NCI-H1694 treated with DMSO at 0.1 percent for 48 hours (cell line): ENCODE measurements around the gene ABCC3.

Experiments used
- DNase-seq: peaks from one replicate; lab custom pipeline; 2025; lab: John Stamatoyannopoulos, UW

ABCC3 gene

GRCh38 chr17:50607522-50608175, 27.0 kb upstream of the ABCC3 start:
- no peak for DNase-seq

- peak; percentile 73 for DNase-seq
Observed at GRCh38 chr17:50608700-50609379, 25.8 kb upstream of the ABCC3 start.

GRCh38 chr17:50609380-50610074, 25.2 kb upstream of the ABCC3 start:
- peak; percentile 52 for DNase-seq

DNA sequence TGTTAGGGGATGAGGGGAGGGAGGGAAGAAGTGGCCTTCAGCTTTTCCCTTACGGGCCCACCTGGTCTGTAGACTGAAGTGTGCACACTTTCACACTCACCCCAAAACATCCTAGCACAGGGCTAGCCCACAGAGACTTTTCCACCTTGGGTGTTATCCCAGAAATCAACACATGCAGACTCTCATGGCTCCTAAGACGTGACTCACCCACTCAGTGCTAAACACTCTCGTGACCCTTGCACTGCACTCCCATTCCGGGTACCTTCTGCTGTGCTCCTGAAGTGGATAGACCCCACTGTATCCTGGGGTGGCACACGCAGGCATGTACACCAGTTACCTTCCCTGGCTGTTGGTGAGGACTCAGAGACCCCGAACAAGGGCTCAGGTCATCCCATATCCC, 23.0 kb upstream of the ABCC3 start:
- DNase-seq = no peak

DNA sequence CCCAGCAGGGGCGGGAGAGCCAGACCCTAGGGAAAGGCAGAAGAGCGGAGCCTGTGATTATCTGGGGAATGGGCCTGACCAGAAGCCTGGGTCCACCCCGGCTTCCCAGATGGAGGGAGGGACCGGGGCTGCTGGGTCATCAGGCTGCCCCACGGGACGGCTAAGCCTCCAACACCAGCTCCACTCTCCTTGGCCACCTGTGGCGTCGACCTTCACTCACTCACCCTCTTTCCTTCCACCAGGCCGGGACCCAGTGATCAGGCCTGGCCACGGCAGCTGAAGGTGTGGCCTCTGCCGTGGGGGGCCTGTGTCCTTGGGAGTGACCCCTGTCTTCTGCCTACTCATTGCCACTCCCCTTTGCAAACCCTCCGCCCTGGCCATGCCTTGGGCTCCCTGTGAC, 22.4 kb upstream of the ABCC3 start:
- no peak for DNase-seq

GRCh38 chr17:50613007-50613992, 21.4 kb upstream of the ABCC3 start:
- DNase-seq = peak; percentile 32

GRCh38 chr17:50614471-50615051, 20.1 kb upstream of the ABCC3 start:
- no peak for DNase-seq

GRCh38 chr17:50615828-50616227, 18.9 kb upstream of the ABCC3 start:
- no peak for DNase-seq

DNA sequence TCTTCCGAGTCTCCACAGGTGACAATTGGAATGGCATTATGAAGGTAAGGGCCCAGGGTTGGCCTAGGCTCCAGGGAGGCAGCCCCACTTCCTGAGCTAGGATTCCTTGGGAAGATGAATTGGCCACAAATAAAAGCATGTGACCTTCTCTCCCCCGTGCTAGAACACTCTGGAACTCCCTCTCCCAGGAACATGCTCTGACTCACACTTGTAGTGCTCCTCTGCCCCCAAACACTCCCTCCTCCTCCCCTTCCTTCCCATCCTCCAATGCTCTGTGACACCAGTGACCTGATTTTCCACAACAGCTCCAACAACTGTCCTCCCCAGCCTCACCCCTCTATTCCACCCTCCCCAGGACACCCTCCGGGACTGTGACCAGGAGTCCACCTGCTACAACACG, 16.4 kb upstream of the ABCC3 start:
- no peak for DNase-seq

DNA sequence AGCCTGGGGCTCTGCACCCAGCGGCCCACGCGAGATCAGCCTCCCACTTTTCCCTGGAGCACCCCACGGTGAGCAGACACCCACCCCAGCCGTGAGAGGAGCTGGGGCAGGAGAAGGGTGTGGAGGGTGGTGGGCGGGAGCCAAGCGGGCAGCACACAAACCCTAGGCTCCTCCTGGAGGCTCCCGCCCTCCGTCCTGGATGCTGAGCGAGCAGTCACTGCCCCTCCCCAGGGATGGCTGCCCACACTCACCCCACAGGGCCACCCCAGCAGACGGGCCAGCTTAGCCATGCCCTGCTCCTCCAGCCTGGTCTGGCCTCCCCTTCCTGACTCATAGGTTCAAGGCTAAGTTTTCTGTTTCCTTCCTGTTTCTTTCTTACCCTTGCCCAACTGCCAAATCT, 15.7 kb upstream of the ABCC3 start:
- DNase-seq = no peak

DNA sequence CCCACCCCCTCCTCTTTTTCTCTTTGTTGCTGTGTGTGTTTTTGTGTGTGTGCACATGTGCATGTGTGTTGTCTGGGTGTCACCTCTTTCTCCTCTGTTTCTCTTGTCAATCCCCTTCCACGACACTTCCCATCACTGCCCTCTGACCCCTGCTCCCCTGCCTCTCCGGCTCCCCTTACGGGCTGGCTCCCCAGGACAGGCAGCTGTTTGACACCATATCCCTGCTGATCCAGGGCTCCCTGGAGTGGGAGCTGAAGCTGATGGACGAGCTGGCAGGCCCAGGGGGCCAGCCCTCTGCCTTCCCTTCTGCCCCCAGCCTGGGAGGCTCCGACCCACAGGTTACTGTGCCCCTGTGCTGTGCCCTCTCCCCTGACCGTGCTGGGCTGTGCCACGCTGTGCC, 15.2 kb upstream of the ABCC3 start:
- no peak for DNase-seq

- peak; percentile 47 for DNase-seq
Observed at GRCh38 chr17:50620237-50620636, 14.4 kb upstream of the ABCC3 start.

GRCh38 chr17:50620858-50621257, 13.8 kb upstream of the ABCC3 start:
- peak; percentile 91 for DNase-seq

- peak; percentile 52 for DNase-seq
Observed at GRCh38 chr17:50621574-50622031, 13.1 kb upstream of the ABCC3 start.

DNA sequence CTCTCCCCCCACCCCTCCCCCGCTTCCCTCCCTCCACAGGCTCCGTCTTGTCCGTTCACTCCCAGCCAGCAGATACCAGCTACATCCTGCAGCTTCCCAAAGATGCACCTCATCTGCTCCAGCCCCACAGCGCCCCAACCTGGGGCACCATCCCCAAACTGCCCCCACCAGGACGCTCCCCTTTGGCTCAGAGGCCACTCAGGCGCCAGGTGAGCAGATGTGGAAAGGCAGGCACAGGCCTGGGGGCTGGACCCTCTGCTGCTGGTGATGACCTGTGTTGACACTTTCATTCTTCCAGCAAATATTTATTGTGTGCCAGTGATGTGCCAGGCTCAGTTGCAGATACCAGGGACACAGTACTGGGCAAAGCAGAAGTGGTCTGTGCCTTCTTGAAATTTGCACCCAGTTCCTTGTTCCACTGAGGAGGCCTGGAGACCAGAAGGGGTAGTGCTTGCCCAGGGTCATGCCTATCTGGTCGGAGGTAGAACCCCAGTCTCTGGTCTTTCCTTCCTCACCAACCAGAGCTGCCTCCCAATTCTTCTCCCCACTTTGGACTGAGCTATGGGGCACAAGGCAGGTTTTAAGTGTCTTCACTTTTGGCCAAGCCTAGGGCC, 10.3 kb upstream of the ABCC3 start:
- no peak for DNase-seq

DNA sequence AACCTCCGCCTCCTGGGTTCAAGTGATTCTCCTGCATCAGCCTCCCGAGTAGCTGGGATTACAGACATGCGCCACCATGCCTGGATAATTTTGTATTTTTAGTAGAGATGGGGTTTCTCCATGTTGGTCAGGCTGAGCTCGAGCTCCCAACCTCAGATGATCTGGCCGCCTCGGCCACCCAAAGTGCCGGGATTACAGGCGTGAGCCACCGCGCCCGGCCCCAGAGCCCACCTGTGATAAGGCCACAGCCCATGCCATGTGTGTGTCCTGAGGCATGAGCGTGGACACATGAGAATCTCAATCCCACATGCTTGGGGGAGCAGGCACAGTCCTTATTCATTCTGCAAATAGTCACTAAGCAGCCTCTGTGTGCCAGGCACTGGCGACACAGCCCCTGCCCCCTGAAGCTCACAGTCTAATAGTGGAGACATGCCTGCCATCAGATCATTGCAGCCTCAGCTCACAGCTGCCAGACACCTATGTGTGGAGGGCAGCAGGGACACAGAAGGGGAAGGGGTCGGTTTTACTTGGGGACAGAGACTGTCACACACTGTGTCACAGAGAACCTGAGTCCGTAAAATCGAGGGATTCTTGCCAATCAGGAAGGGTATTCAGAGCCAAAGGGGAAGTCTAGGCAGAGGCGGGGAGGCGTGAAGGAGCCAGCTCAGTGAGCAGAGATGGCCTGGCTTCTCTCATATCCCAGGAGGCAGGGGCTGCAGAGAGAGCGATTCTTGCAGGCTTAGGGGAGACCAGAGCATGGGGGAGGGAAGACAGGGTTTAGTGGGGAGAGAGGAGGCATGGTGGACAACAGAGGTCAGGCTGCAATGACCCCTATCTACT, 9.4 kb upstream of the ABCC3 start:
- DNase-seq = no peak

DNA sequence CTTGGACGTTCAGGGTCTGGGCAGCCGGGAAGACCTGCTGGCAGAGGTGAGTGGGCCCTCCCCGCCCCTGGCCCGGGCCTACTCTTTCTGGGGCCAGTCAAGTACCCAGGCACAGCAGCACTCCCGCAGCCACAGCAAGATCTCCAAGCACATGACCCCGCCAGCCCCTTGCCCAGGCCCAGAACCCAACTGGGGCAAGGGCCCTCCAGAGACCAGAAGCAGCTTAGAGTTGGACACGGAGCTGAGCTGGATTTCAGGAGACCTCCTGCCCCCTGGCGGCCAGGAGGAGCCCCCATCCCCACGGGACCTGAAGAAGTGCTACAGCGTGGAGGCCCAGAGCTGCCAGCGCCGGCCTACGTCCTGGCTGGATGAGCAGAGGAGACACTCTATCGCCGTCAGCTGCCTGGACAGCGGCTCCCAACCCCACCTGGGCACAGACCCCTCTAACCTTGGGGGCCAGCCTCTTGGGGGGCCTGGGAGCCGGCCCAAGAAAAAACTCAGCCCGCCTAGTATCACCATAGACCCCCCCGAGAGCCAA, 8.6 kb upstream of the ABCC3 start:
- DNase-seq = peak; percentile 87

DNA sequence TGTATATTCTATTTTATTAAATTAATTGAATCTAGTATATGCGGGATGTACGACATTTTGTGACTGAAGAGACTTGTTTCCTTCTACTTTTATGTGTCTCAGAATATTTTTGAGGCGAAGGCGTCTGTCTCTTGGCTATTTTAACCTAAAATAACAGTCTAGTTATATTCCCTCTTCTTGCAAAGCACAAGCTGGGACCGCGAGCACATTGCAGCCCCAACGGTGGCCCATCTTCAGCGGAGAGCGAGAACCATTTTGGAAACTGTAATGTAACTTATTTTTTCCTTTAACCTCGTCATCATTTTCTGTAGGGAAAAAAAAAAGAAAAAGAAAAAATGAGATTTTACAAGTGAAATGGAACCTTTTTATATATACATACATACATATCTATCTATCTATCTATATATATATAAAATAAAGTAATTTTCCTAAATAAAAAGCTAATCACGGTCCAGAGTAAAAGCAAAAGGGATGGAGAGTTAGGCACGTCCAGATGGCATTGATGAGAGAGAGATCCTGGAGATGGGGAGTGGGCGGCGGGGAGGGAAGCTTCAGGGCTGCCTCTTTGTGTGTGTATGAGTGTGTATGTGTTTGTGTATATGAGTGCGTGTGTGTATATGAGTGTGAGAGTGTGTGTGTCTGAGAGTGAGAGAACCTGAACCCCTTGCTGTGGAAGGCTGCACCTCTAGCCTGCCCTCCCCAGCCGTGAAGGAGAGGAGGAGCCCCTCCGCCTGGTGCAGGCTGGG, 7.5 kb upstream of the ABCC3 start:
- no peak for DNase-seq
